WI38 (cell line): Measurements from ENCODE around the gene GTF3C1.
"Not testable (repeated sequence)": the region's sequence is repeated elsewhere in the genome, so short reads cannot be mapped to it uniquely, and the experiment has no call there.

Experiments
- H3K4me3 ChIP-seq: 2 replicates; pipeline ENCODE4 v1.5.1; 2011; ENCODE audit warnings: low read depth, mild to moderate bottlenecking, control low read depth, low read length
- TF ChIP-seq, protein P1 (sequence below): IDR thresholded peaks from 2 replicates; pipeline ENCODE4 v1.5.1; 2012; ENCODE audit warnings: low read depth, mild to moderate bottlenecking, control low read depth, low read length

The GTF3C1 gene

DNA sequence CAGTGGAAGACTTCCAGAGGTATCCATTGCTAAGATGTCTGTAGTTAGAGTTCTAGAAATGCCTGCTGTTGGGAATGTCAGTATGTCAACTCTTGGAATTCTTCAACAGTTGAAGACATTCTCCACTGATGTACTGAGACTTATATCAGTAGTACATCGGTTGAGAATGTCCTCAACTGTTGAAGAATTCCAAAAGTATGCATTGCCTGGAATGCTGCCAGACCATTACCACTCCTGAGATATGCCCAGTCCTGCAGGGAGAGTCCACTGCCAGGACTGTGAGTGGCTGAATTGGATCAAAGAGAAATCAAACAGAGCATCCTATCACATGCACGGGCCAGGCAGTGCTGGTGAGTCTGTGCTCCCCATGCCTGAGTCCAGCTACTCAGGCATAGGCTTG is 105.7 kb downstream of the GTF3C1 start:
- H3K4me3 ChIP-seq: no peak overlapping the region
- TF ChIP-seq, protein P1, sequence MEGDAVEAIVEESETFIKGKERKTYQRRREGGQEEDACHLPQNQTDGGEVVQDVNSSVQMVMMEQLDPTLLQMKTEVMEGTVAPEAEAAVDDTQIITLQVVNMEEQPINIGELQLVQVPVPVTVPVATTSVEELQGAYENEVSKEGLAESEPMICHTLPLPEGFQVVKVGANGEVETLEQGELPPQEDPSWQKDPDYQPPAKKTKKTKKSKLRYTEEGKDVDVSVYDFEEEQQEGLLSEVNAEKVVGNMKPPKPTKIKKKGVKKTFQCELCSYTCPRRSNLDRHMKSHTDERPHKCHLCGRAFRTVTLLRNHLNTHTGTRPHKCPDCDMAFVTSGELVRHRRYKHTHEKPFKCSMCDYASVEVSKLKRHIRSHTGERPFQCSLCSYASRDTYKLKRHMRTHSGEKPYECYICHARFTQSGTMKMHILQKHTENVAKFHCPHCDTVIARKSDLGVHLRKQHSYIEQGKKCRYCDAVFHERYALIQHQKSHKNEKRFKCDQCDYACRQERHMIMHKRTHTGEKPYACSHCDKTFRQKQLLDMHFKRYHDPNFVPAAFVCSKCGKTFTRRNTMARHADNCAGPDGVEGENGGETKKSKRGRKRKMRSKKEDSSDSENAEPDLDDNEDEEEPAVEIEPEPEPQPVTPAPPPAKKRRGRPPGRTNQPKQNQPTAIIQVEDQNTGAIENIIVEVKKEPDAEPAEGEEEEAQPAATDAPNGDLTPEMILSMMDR: no peak

DNA sequence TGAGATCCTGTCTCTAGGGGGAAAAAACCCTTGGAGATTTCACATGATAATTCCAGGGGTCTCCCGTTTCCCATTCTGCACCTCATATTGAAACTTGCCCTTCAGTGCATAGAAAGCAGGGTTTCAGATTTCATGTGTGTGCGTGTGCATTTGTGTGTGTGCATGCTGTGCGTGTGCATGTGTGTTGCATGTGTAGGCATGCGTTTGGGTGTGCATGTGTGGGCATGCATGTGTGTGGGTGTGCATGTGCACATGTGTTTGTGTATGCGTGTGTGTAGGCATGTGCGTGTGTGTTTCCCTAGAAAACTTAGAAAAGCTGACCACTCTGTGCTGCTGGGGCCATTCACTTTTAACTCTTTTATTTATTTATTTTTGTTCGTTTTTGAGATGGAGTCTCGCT is 107.7 kb downstream of the GTF3C1 start:
- no peak overlapping the region for H3K4me3 ChIP-seq

DNA sequence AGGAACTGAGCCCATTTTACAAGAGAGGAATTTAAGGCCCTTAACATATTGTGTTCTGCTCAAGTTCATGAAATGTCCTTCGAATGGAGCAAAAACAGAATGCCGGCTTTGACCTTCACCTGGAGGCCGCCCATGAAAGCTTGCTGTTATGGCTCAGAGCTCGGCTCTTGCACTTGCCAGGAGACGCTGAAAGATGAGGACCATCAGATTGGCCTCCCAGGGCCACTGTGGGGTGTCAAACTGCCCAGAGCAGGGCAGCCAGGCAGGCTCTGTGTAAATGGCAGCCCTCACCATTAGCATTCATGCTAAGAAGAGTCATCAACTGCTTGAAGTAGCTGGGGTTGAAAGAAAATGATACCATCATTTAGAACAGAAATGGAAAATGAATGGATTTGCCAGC is 108.4 kb downstream of the GTF3C1 start:
- TF ChIP-seq, protein P1: no peak

More for the DNA sequence above, 107.7 kb downstream of the GTF3C1 start:
- TF ChIP-seq, protein P1: no peak

DNA sequence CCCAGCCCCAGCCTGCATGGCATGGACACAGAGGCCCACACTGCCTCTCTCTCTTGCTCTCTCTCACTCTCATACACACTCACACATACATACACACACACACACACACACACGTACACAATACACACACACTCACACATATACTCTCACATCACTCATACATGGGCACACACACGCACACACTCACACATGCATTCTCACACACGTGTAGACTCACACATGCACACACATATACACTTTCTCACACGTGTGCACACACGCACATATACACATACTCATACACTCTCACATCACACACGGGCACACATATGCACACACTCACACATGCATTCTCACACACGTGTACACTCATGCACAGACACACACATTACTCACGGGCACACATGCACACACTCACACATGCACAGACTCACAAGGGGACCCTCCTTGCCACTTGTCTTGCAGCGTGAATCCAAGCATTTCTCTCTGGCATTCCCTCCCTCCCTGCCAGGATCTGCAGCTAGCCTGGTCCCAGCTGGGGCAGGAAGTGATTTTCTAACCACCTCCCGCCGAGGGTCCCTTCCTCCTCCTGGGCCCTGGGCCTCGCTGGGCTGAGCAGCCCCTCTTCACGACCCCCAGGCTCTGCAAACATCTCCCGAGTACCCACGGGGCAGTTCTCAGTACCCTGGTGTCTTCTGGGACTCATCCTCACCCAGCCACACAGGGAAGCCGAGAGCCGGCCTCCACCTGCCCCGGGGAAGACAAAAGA is 110.3 kb downstream of the GTF3C1 start:
- TF ChIP-seq, protein P1: no peak
- H3K4me3 ChIP-seq: no peak overlapping the region

More for the DNA sequence above, 108.4 kb downstream of the GTF3C1 start:
- H3K4me3 ChIP-seq: no peak overlapping the region

DNA sequence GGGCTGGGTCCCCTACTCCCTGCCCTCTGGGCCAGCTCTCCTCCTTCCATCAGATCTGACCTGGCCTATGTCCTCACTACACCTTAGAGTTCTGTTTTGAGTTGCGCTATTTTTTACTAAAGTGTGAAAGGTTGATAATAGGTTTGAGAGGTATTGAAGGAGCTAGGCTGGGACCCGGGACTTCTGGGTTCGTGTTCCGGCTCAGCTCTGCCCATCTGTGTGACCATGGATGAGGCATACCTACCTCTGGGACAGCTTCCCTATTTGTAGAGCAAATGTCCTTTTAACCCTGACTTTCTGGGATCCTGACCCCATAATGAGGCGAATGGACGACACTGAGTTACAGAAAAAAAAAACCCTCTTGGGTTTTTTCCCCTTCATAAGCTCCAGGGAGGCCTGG is 111.8 kb downstream of the GTF3C1 start:
- no peak overlapping the region for H3K4me3 ChIP-seq
- TF ChIP-seq, protein P1: no peak

DNA sequence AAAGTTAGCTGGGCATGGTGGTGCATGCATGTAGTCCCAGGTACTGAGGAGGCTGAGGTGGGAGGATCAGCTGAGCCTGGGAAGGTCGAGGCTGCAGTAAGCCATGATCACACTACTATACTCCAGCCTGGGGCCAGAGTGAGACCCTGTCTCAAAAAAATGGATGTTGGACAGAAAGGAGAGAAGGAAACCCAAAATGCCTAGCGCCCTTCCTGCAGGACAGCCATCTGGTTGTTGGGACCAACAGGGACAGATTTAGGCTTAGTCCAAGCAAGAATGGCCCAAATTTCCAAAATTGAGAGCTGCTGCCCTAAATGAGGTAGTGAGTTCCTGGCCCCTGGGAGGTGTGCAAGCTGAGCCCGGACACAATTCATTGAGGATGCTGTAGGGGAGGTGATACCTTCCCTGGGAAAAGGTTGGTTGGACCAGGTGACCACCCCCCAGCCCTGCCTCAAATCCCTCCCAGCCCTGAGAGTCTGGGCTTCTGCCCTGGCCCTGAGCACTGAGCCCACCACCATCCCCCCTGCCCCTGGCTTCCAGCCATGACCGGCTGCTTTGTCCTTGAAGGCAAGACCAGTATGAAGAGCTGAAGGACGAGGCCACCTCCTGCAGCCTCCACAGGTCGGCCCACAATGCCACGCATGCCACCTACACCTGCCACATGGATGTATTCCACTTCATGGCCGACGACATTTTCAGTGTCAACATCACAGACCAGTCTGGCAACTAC is 112.6 kb downstream of the GTF3C1 start:
- H3K4me3 ChIP-seq: no peak overlapping the region
- TF ChIP-seq, protein P1: no peak

DNA sequence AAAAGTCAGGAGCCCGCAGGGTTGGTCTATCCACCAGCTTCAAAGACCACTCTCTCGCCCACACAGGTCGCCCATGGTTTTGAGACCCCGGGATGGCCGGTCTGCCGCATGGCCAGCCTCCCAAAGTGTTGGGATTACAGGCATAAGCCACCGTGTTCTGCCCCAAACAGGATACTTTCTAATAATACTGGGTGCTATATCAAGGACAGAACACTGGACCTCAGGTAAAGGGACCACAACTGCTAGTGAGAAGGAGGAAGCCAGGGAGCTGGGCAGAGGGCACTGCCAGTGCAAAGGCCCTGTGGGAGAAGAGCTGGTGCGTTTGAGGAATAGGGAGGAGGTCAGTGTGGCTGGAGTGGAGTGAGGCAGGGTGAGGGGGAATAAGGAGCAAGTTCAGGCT is 113.6 kb downstream of the GTF3C1 start:
- H3K4me3 ChIP-seq: no peak overlapping the region
- TF ChIP-seq, protein P1: no peak

DNA sequence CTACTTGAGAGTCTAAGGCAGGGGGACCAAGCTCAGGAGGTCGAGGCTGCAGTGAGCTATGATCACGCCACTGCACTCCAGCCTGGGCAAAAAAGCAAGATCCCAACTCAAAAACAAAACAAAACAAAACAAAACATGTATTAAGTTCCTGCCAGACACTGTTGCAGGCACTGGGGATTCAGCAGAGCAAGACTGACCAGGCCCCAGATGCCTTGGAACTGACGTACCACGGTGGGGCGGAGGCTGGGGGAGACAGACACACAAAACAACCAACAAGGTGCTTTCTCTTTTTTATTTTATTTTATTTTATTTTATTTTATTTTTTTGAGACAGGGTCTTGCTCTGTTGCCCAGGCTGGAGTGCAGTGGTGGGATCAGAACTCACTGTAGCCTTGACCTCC is 114.6 kb downstream of the GTF3C1 start:
- H3K4me3 ChIP-seq: not testable (repeated sequence)
